Measurements from ENCODE around the gene TMC4.
A peak's percentile ranks its signal among the peaks of the same experiment; 100 is the strongest.
"Not testable (repeated sequence)": the region's sequence is repeated elsewhere in the genome, so short reads cannot be mapped to it uniquely, and the experiment has no call there.

Gene TMC4, protein sequence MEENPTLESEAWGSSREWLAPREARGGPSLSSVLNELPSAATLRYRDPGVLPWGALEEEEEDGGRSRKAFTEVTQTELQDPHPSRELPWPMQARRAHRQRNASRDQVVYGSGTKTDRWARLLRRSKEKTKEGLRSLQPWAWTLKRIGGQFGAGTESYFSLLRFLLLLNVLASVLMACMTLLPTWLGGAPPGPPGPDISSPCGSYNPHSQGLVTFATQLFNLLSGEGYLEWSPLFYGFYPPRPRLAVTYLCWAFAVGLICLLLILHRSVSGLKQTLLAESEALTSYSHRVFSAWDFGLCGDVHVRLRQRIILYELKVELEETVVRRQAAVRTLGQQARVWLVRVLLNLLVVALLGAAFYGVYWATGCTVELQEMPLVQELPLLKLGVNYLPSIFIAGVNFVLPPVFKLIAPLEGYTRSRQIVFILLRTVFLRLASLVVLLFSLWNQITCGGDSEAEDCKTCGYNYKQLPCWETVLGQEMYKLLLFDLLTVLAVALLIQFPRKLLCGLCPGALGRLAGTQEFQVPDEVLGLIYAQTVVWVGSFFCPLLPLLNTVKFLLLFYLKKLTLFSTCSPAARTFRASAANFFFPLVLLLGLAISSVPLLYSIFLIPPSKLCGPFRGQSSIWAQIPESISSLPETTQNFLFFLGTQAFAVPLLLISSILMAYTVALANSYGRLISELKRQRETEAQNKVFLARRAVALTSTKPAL

GRCh38 chr19:54172471-54173358, at the start of gene TMC4:
Gene TMC4, minus strand, starts transcription at chr19:54173160. Its CDS starts 43 bp downstream, at chr19:54173117.
- FAIRE-seq, result no peak
- no peak for DNase-seq (ENCODE audit: extremely low spot score, insufficient read length, low read depth)

DNA sequence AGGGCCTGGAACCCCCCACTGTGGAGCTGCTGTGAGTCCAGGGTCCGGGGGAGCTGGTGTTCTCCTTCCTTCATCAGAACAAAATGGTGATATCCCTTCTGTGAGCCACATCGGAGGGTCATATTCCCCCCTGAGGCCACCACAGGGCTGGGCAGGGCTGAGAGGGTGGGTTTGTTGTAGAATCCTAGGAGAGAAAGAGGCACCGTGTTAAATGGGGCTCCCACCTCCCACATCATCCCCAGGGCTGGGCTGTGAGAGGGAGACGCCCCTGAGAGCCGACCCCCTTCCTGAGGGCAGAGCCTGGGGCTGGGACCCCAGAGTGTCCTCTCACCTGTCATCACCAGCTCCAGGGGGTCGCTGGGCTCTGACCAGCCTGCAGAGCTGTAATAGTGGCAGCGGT, 49.0 kb upstream of the TMC4 start:
- FAIRE-seq, result not testable (repeated sequence)

DNA sequence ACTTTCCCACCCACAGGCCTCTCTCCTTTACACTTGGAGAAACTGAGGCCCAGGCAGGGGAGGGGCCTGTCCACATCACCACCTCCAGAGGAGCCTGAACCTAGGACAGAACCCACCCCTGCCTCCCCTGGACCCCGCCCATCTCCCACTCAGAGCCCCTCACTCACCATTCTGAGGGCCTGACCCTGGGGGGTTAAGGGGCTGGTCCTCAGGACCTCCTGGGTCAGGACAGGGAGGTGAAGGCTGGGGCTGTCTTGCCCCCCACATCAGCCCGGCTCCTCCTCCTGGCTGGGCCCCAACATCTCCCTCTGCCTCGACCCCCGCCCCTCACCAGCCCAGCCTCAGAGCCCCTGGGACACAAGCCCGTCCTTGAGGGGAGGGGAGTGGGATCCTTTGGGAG, 46.7 kb upstream of the TMC4 start:
- not testable (repeated sequence) for FAIRE-seq; DNase-seq (ENCODE audit: extremely low spot score, insufficient read length, low read depth)

More for the DNA sequence above, 49.0 kb upstream of the TMC4 start:
- not testable (repeated sequence) for DNase-seq (ENCODE audit: extremely low spot score, insufficient read length, low read depth)

- FAIRE-seq (no peak), DNase-seq (ENCODE audit: extremely low spot score, insufficient read length, low read depth) (no peak)
Measured at GRCh38 chr19:54218960-54219661, 46.2 kb upstream of the TMC4 start.

GRCh38 chr19:54218259-54218658, 45.3 kb upstream of the TMC4 start:
- DNase-seq (ENCODE audit: extremely low spot score, insufficient read length, low read depth), result no peak
- no peak for FAIRE-seq

- not testable (repeated sequence) for DNase-seq (ENCODE audit: extremely low spot score, insufficient read length, low read depth); FAIRE-seq
Measured at GRCh38 chr19:54217517-54218247, 44.7 kb upstream of the TMC4 start.

DNA sequence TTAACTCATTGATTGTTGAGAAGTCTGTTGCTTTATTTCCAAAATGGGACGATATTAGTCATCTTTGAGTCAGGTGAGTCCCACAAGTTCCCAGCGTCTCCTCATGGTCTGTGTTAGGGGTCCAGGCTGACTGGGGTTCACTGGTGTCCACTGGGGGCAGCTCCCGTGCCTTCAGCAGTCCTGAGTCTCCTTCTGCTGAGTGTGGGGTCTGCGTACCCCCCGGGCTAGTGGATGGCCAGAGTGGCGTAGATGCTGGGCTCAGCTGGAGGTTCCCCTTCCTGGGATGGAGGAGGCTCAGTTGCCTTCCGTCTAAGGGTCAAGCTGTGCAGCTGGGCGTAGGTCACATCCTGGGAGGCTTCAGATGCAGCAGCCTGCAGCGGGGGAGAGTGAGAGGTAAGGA, 43.9 kb upstream of the TMC4 start:
- DNase-seq (ENCODE audit: extremely low spot score, insufficient read length, low read depth), result no peak
- FAIRE-seq, result no peak

GRCh38 chr19:54214734-54215133, 41.8 kb upstream of the TMC4 start:
- not testable (repeated sequence) for DNase-seq (ENCODE audit: extremely low spot score, insufficient read length, low read depth); FAIRE-seq

- FAIRE-seq; DNase-seq (ENCODE audit: extremely low spot score, insufficient read length, low read depth): not testable (repeated sequence)
Measured at GRCh38 chr19:54214217-54214616, 41.3 kb upstream of the TMC4 start.

DNA sequence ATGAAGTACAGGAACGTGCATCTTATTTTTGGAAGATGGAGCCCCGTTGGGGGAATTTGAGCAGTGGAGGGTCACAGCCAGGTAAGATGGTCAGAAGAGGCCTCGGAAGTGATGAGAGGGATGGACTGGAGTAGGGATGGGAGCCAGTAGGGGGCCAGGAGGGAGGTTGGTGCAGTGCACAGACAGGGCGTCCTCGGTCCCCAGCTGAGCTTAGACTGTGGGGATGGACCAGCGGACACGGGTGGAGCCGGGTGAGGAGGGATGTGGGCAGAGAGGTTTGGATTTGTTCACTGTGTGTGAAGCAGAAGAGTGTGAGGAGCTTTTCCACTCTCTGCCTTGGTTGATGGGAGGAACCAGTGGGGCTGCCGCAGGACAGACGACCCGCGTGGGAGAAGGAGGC, 38.3 kb upstream of the TMC4 start:
- DNase-seq (ENCODE audit: extremely low spot score, insufficient read length, low read depth) (no peak), FAIRE-seq (no peak)

DNA sequence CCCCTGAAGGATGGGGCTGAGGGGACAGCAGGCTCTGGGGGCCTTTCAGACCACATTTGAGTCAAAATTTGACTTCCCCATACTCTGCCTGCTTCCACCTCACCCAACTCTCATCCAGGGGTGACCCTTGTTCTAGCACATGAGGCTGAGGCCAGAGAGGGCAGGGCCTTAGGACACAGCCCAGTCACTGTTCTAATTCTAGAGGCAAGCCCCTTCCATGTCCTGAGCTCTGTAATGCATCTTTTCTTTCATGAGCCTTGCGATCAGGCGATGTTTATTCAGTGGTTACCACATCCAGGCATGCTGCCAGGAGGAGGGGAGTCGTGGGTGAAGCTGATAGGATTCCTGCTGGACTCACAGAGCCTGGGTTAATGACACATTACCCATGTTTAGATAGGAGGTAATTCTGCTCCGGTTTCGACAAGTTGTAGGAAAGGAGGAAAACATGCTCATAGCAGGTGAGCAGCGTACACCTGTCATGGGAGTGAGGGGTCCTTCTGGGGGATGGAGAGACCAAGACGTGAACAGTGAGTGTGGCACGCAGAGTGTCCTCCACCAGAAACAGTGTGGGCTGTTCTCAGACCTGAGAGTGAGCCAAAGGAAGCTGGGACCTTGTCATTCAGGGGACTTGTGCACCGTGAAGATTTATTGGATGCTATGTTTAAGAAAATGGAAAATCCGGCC, 37.0 kb upstream of the TMC4 start:
- DNase-seq (ENCODE audit: extremely low spot score, insufficient read length, low read depth) (no peak), FAIRE-seq (no peak)

DNA sequence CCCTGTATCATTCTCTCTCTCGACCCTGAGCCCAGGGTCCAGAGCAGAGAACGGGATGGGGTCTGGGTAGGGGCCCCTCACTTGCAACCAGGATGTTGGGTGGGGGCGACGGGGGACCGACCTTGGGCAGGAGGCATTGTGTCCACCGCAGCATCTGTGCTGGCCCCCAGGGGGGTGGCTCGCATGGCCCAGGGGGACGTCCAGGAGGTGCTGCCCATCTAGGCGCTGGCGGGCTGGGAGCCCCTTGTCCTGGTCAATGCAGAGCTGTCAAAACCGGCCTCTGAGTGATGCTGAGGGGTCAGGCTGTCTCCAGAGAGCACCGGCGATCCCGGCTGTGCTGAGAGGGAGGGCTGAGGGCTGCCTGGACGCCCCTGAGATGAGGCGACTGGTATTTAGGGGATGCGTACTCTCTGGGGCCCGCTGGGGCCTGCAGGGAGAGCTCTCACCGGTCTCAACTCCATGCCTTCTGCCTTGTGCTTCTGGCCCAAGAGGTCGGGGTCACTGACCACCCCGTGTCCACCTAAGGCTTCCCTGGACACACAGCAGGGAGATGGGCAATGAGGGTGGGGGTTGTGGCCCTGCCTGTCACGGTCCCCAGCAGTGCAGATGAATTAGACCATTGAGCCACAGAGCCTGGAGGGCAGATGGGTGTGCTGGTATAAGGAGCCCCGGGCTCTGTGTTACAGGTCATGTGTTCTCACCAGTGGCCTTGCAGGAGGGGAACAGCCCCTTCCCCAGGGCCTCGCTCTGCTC, 36.3 kb upstream of the TMC4 start:
- DNase-seq (ENCODE audit: extremely low spot score, insufficient read length, low read depth) (no peak), FAIRE-seq (no peak)

GRCh38 chr19:54208784-54209057, 35.8 kb upstream of the TMC4 start:
- DNase-seq (ENCODE audit: extremely low spot score, insufficient read length, low read depth) (no peak), FAIRE-seq (no peak)

DNA sequence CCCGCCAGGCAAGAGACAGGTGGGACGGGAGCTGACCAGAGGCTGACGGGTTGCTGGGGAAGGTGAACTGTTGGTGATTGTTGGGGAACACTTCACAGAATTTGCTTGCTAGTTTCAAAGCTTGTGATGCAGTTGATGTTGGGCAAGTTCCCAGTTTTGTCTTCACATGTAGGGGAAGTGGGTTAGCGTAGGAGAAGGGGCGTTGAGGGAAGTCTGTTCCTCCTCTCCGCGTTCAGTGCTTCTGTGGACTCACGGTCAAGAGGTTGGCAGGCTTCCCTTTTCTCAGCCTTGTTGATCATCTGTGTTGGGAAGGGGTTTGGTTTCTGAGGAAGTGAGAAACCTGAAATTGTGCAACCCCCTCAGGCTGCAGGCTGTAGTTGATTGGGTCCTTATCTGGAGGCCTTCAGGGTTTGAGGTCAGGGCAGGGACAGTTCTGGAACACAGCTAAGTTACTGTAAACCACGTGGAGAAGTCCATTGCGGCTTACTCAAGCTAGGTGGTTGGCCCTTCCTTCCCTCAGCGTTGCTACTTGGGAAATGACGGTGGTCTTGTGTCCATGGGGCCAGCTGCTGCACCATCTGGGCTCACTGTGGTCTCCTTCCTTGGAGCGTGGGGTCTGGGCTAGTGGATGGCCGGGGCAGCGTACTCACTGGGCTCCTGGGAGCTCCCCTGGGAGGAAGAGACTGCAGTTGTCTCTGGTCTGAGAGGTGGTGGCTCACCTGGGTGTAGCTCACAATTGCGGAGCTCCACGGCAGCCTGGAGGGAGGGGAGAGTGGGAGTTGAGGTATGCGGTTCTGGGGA, 35.2 kb upstream of the TMC4 start:
- FAIRE-seq, result peak; percentile 86
- peak; percentile 30 for DNase-seq (ENCODE audit: extremely low spot score, insufficient read length, low read depth)

DNA sequence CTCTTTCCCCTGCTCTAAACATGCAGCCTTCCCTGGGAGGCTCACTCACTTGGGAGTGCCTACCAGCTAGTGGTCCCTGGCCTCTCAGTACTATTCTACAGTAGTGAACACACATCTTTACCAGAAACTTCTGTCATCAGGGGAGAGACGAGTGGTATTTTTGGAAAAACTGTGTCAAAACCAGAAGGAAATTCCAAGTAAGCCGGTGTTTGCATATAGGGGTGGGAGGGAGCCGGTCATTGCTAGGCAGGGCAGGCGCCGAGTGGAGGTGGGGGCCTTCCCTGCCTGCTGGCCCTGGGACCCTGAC, 34.7 kb upstream of the TMC4 start:
- FAIRE-seq, result no peak

DNA sequence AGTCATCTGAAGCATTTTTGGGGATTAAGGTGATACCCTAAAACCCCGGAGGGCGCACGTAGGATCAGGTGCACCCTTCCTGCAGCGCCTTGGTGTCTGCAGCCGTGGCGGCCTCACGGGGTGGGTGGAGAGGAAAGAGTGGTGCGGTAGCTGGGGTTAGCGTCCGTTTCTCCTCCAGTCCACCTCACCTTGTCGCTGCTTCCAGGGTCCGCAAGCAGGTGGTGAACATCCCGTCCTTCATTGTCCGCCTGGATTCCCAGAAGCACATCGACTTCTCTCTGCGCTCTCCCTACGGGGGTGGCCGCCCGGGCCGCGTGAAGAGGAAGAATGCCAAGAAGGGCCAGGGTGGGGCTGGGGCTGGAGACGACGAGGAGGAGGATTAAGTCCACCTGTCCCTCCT, 34.2 kb upstream of the TMC4 start:
- DNase-seq (ENCODE audit: extremely low spot score, insufficient read length, low read depth); FAIRE-seq: not testable (repeated sequence)

More for the DNA sequence above, 34.7 kb upstream of the TMC4 start:
- DNase-seq (ENCODE audit: extremely low spot score, insufficient read length, low read depth), result no peak

- DNase-seq (ENCODE audit: extremely low spot score, insufficient read length, low read depth) (no peak), FAIRE-seq (no peak)
Measured at GRCh38 chr19:54206831-54207177, 33.8 kb upstream of the TMC4 start.

Measured in GM18507 (cell line).